ENCODE data around the gene ETV3. TPM values are rescaled to one million over a fixed set of nuclear protein-coding genes. Genes with fewer than 3 reads are reported as not detected.

Gene ETV3
- polyA plus RNA-seq, 3 donors: 4.8 to 62.3 (median 6.3) TPM

DNA sequence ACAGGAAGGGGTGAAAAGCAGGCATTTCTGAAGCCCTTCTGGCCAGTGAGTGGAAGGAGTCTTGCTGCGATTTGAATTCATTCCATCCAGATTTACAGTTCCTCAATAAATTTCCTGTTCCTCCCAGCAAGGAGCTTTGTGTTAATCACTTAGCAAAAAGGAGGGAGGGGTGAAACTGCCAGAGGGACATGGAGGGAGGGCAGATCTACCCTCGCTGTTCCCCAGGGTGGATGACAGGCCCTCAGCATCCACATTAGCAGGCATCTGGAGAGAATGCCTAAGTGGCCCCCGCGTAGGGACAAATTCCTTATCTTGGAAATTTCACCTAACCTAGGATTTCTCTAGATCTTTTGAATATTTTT lies 1.2 kb downstream of the ETV3 start:
- Mint-ChIP-seq H3K9me3 (no peaks in the 10 kb centered on the region), H3K4me3 (peak overlapping the region; percentile 98 to 99), H3K27ac (peak overlapping the region; percentile 96 to 99 (median 97)), H3K4me1 (peaks cover 24% of the 10 kb centered on the region), H3K27me3 (ENCODE audit: low read depth in 3 of 3) (peaks cover 0 to 3% (median 0%) of the 10 kb centered on the region in 3 donors), H3K36me3 (peaks cover 46% of the 10 kb centered on the region in 2 donors)
- Histone ChIP-seq H3K79me2 (ENCODE audit: insufficient read depth, low read length) (peaks cover 33% of the 10 kb centered on the region), H3K4me2 (replicated peaks; ENCODE audit: extremely low read depth, low read length, poor library complexity, severe bottlenecking) (peak overlapping the region; percentile 93), H3K36me3 (replicated peaks in 1 of 2; ENCODE audit: control insufficient read depth in 1 of 2, insufficient read depth in 2 of 2, low read length in 2 of 2) (peaks cover 40 to 43% of the 10 kb centered on the region in 2 donors), H3K9ac (ENCODE audit: insufficient read depth, low read length, poor library complexity, severe bottlenecking) (peak overlapping the region; percentile 97), H3K9me3 (replicated peaks in 1 of 2; ENCODE audit: control insufficient read depth in 1 of 2, insufficient read depth in 1 of 2, low read length in 2 of 2) (no peaks in the 10 kb centered on the region), H3K27me3 (ENCODE audit: control insufficient read depth in 2 of 2, insufficient read depth in 2 of 2, low read length in 2 of 2) (no peaks in the 10 kb centered on the region), H3K4me1 (ENCODE audit: control insufficient read depth in 1 of 2, insufficient read depth in 2 of 2, low read length in 2 of 2) (peaks cover 22 to 23% of the 10 kb centered on the region in 2 donors), H2AFZ (ENCODE audit: insufficient read depth, low read depth, low read length, poor library complexity, severe bottlenecking) (no peak overlapping the region), H3K4me3 (replicated peaks in 1 of 3; ENCODE audit: low read depth in 2 of 3, low read length in 3 of 3) (peak overlapping the region; percentile 82 to 96 (median 93)), H3K27ac (ENCODE audit: low read depth in 1 of 2, low read length in 2 of 2) (peak overlapping the region; percentile 91 to 97), H4K20me1 (ENCODE audit: insufficient read depth, low read length) (peaks cover 60% of the 10 kb centered on the region)
- DNase-seq: peak; percentile 55 to 76 (median 64)
- 23% methylated on average over 2 of the region's 4 CpGs for WGBS (ENCODE audit: insufficient coverage)
- TF ChIP-seq, protein P1, sequence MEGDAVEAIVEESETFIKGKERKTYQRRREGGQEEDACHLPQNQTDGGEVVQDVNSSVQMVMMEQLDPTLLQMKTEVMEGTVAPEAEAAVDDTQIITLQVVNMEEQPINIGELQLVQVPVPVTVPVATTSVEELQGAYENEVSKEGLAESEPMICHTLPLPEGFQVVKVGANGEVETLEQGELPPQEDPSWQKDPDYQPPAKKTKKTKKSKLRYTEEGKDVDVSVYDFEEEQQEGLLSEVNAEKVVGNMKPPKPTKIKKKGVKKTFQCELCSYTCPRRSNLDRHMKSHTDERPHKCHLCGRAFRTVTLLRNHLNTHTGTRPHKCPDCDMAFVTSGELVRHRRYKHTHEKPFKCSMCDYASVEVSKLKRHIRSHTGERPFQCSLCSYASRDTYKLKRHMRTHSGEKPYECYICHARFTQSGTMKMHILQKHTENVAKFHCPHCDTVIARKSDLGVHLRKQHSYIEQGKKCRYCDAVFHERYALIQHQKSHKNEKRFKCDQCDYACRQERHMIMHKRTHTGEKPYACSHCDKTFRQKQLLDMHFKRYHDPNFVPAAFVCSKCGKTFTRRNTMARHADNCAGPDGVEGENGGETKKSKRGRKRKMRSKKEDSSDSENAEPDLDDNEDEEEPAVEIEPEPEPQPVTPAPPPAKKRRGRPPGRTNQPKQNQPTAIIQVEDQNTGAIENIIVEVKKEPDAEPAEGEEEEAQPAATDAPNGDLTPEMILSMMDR (IDR thresholded peaks at IDR 0.05): no peak
- intact Hi-C loops (cut with micrococcal nuclease): no loop called here

DNA sequence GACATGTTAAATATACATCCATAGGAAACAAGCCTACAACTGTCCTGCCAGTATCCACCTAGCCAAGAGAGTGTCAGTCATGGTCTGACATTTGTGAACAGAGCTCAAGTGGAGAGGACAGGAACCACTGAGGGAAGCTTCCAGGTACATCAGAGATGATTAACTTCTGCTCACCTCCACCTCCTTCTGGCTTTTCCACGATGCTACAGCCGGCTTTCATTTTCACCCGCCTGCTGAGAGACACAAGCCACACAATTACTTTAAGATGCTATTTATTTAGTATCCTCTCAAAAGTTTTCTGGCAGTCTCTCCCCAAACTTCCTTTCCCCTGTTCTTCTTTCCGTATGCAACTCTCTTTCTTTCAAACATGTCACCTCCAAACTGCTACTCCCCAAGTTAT lies 2.1 kb downstream of the ETV3 start:
- H3K36me3 ChIP-seq (replicated peaks in 1 of 2; ENCODE audit: control insufficient read depth in 1 of 2, insufficient read depth in 2 of 2, low read length in 2 of 2): peaks cover 48 to 52% of the 10 kb centered on the region in 2 donors
- DNase-seq: no peak
- no peaks in the 10 kb centered on the region for H3K9me3 ChIP-seq (replicated peaks in 1 of 2; ENCODE audit: control insufficient read depth in 1 of 2, insufficient read depth in 1 of 2, low read length in 2 of 2)
- Mint-ChIP-seq H3K27me3 (ENCODE audit: low read depth in 3 of 3) (peaks cover 0 to 3% (median 0%) of the 10 kb centered on the region in 3 donors), H3K4me3 (peak overlapping the region in 1 of 2 donors; percentile 4), H3K9me3 (no peaks in the 10 kb centered on the region), H3K36me3 (peaks cover 55% of the 10 kb centered on the region in 2 donors), H3K4me1 (peaks cover 24% of the 10 kb centered on the region), H3K27ac (peak overlapping the region in 6 of 7 donors; percentile 0 to 98 (median 72))
- peaks cover 22 to 23% of the 10 kb centered on the region in 2 donors for H3K4me1 ChIP-seq (ENCODE audit: control insufficient read depth in 1 of 2, insufficient read depth in 2 of 2, low read length in 2 of 2)
- no peak overlapping the region for H3K9ac ChIP-seq (ENCODE audit: insufficient read depth, low read length, poor library complexity, severe bottlenecking)
- H4K20me1 ChIP-seq (ENCODE audit: insufficient read depth, low read length): peaks cover 69% of the 10 kb centered on the region
- TF ChIP-seq, protein P1 (IDR thresholded peaks at IDR 0.05): no peak
- H3K27ac ChIP-seq (ENCODE audit: low read depth in 1 of 2, low read length in 2 of 2): peak overlapping the region in 1 of 2 donors; percentile 97
- H3K4me2 ChIP-seq (replicated peaks; ENCODE audit: extremely low read depth, low read length, poor library complexity, severe bottlenecking): peak overlapping the region; percentile 93
- WGBS (ENCODE audit: insufficient coverage): 74% methylated on average over 4 of the region's 4 CpGs
- no peaks in the 10 kb centered on the region for H3K27me3 ChIP-seq (ENCODE audit: control insufficient read depth in 2 of 2, insufficient read depth in 2 of 2, low read length in 2 of 2)
- H3K79me2 ChIP-seq (ENCODE audit: insufficient read depth, low read length): peaks cover 33% of the 10 kb centered on the region
- intact Hi-C loops (cut with micrococcal nuclease): no loop called here
- H2AFZ ChIP-seq (ENCODE audit: insufficient read depth, low read depth, low read length, poor library complexity, severe bottlenecking): no peak overlapping the region
- H3K4me3 ChIP-seq (replicated peaks in 1 of 3; ENCODE audit: low read depth in 2 of 3, low read length in 3 of 3): peak overlapping the region in 1 of 3 experiments; percentile 93

All from CD14-positive monocyte (primary cell).